Nephron (organoid): ENCODE data around the gene DUSP6.
"Not testable (repeated sequence)": the region's sequence is repeated elsewhere in the genome, so short reads cannot be mapped to it uniquely, and the experiment has no call there.

ENCODE experiments used
- H3K27ac Mint-ChIP-seq, 3 experiments: 2 replicates each; pipeline ENCODE4 v1.8.0; 2020; ENCODE audit warnings: mixed read lengths in 3 of 3, mild to moderate bottlenecking in 2 of 3, moderate library complexity in 1 of 3
- H3K27me3 Mint-ChIP-seq: 2 replicates; pipeline ENCODE4 v1.8.0; 2021; ENCODE audit warnings: low read depth, mild to moderate bottlenecking, moderate library complexity, mixed read lengths
- H3K36me3 Mint-ChIP-seq: 2 replicates; pipeline ENCODE4 v1.8.0; 2020; ENCODE audit warnings: low read depth, mixed read lengths
- H3K4me1 Mint-ChIP-seq: 2 replicates; pipeline ENCODE4 v1.8.0; 2020; ENCODE audit warnings: mixed read lengths
- H3K4me3 Mint-ChIP-seq, 3 experiments: 2 replicates each; pipeline ENCODE4 v1.8.0; 2020; ENCODE audit warnings: mild to moderate bottlenecking in 3 of 3, mixed read lengths in 3 of 3, moderate library complexity in 2 of 3
- H3K9me3 Mint-ChIP-seq: 2 replicates; pipeline ENCODE4 v1.8.0; 2020; ENCODE audit warnings: mixed read lengths
- TF ChIP-seq, protein P1 (sequence below), 3 experiments: fragments of 200-600 bp; sonication (generic); IDR thresholded peaks; one replicate each; pipeline ENCODE4 v1.5.0; 2021; ENCODE audit warnings: antibody characterized with exemption in 3 of 3; ENCODE audit not compliant: unreplicated experiment in 3 of 3

DUSP6 gene

GRCh38 chr12:89345376-89345775 lies 6.9 kb downstream of the DUSP6 start:
- Mint-ChIP-seq H3K9me3 (no peaks in the 10 kb centered on the region), H3K4me3 (no peak overlapping the region), H3K27me3 (peaks cover 39% of the 10 kb centered on the region), H3K4me1 (peaks cover 56% of the 10 kb centered on the region), H3K36me3 (peaks cover 3% of the 10 kb centered on the region), H3K27ac (peak overlapping the region; percentile 32 to 78 (median 70))
- TF ChIP-seq, protein P1, sequence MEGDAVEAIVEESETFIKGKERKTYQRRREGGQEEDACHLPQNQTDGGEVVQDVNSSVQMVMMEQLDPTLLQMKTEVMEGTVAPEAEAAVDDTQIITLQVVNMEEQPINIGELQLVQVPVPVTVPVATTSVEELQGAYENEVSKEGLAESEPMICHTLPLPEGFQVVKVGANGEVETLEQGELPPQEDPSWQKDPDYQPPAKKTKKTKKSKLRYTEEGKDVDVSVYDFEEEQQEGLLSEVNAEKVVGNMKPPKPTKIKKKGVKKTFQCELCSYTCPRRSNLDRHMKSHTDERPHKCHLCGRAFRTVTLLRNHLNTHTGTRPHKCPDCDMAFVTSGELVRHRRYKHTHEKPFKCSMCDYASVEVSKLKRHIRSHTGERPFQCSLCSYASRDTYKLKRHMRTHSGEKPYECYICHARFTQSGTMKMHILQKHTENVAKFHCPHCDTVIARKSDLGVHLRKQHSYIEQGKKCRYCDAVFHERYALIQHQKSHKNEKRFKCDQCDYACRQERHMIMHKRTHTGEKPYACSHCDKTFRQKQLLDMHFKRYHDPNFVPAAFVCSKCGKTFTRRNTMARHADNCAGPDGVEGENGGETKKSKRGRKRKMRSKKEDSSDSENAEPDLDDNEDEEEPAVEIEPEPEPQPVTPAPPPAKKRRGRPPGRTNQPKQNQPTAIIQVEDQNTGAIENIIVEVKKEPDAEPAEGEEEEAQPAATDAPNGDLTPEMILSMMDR (IDR thresholded peaks at IDR 0.05; ENCODE audit: unreplicated experiment in 3 of 3) = no peak

GRCh38 chr12:89344862-89345202 lies 7.5 kb downstream of the DUSP6 start:
- TF ChIP-seq, protein P1 (IDR thresholded peaks at IDR 0.05; ENCODE audit: unreplicated experiment in 3 of 3) = no peak
- Mint-ChIP-seq H3K4me3 (peak overlapping the region in 1 of 3 experiments; percentile 18), H3K36me3 (no peaks in the 10 kb centered on the region), H3K27ac (peak overlapping the region in 1 of 3 experiments; percentile 79), H3K4me1 (peaks cover 52% of the 10 kb centered on the region), H3K27me3 (peaks cover 34% of the 10 kb centered on the region), H3K9me3 (no peaks in the 10 kb centered on the region)

DNA sequence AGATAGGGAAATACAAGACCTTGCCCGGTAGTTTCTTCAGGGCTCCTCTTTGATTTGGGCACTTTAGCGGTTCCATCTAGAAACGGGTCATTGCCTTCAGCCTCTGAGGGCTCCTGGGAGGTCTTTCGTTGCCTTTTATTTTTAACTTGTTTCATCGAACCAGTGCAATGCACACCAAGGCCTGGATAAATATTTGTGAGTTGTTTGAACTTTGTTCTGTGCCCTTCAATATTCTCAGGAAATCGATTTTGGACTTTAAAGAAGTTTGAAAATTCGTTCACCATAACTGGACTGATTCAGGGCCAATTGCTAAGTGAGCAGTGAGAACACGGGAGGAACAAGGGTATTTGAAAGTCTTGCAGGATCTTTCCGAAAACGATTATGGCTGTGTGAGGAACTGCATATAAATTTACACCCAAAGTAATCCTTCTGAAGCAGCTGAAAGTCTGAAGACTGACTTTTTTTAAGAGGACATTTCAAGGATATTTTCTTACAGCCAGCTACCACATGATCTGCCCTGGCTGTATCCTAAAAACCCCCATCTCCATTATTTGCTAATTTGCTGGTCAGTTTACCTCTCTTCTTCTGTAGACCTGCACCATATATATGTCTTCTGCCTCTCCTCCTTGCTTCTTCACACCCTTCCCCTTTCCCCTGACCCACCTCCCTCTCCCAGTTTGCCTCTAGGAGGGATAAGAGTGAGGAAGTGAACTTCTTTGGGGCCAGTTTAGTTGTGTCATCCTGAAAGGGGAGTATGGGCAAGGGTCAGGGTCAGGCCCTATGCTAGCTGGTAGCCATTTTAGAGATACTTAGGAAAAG lies 8.0 kb downstream of the DUSP6 start:
- peaks cover 32% of the 10 kb centered on the region for H3K27me3 Mint-ChIP-seq
- TF ChIP-seq, protein P1 (IDR thresholded peaks at IDR 0.05; ENCODE audit: unreplicated experiment in 3 of 3) = no peak
- H3K9me3 Mint-ChIP-seq = no peaks in the 10 kb centered on the region
- peaks cover 47% of the 10 kb centered on the region for H3K4me1 Mint-ChIP-seq
- peak overlapping the region in 2 of 3 experiments; percentile 25 to 79 for H3K27ac Mint-ChIP-seq
- H3K36me3 Mint-ChIP-seq = no peaks in the 10 kb centered on the region
- peak overlapping the region in 1 of 3 experiments; percentile 18 for H3K4me3 Mint-ChIP-seq

GRCh38 chr12:89343127-89343526 lies 9.2 kb downstream of the DUSP6 start:
- TF ChIP-seq, protein P1 (IDR thresholded peaks at IDR 0.05; ENCODE audit: unreplicated experiment in 3 of 3) = no peak
- peaks cover 30% of the 10 kb centered on the region for H3K27me3 Mint-ChIP-seq
- H3K36me3 Mint-ChIP-seq = no peaks in the 10 kb centered on the region
- H3K9me3 Mint-ChIP-seq = no peaks in the 10 kb centered on the region
- H3K4me3 Mint-ChIP-seq = no peak overlapping the region
- H3K4me1 Mint-ChIP-seq = peaks cover 38% of the 10 kb centered on the region
- peak overlapping the region in 1 of 3 experiments; percentile 54 for H3K27ac Mint-ChIP-seq

DNA sequence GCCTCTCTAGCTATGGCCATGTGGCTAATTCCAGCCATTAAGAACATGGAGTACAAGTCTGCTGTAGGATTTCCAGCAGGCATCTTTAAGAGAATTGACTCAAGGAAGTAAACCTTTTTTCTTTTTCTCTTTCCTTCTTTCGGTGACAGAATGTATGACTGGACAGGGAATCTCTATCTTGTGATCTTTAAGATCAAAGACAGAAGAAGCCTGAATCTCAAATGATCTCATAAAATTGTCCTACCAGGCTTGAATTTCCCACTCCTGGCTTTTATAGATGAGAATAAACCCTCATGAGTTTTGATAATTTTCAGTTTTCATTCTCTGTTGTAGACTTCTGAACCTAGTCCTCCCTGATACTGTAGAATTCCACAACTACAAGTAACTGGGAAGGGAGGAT lies 11.4 kb downstream of the DUSP6 start:
- peaks cover 23% of the 10 kb centered on the region for H3K27me3 Mint-ChIP-seq
- no peaks in the 10 kb centered on the region for H3K36me3 Mint-ChIP-seq
- H3K27ac Mint-ChIP-seq = no peak overlapping the region
- TF ChIP-seq, protein P1 (IDR thresholded peaks at IDR 0.05; ENCODE audit: unreplicated experiment in 3 of 3) = no peak
- no peak overlapping the region for H3K4me3 Mint-ChIP-seq
- H3K4me1 Mint-ChIP-seq = peaks cover 23% of the 10 kb centered on the region
- H3K9me3 Mint-ChIP-seq = no peaks in the 10 kb centered on the region

DNA sequence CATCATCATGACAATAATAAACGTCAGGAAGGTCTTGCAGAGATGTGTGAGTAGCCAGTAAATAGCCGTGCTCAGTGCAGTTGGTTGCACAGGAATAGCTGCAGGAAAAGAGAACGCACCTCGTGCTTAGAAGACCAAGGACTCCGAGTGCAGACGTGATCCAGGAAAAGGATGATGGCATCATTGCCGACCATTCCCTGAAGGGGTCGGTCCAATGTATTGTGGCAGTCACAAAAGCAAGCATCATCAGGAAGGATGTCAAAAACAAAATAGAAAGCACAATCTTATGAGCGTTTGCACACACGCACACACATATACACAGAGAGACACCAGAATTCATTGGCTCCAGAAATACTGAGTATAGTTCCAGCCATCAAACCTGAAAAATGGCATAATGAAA lies 12.8 kb downstream of the DUSP6 start:
- peaks cover 17% of the 10 kb centered on the region for H3K4me1 Mint-ChIP-seq
- TF ChIP-seq, protein P1 (IDR thresholded peaks at IDR 0.05; ENCODE audit: unreplicated experiment in 3 of 3) = no peak
- H3K27ac Mint-ChIP-seq = no peak overlapping the region
- H3K9me3 Mint-ChIP-seq = no peaks in the 10 kb centered on the region
- peaks cover 19% of the 10 kb centered on the region for H3K27me3 Mint-ChIP-seq
- H3K4me3 Mint-ChIP-seq = no peak overlapping the region
- no peaks in the 10 kb centered on the region for H3K36me3 Mint-ChIP-seq

- not testable (repeated sequence) for H3K36me3 Mint-ChIP-seq, H3K4me3 Mint-ChIP-seq, H3K27ac Mint-ChIP-seq, H3K4me1 Mint-ChIP-seq, H3K9me3 Mint-ChIP-seq
- H3K27me3 Mint-ChIP-seq = peaks cover 16% of the 10 kb centered on the region
Measured at GRCh38 chr12:89337136-89337535, 15.2 kb downstream of the DUSP6 start.
